ENCODE data around the gene TMEM200B.

Gene TMEM200B

DNA sequence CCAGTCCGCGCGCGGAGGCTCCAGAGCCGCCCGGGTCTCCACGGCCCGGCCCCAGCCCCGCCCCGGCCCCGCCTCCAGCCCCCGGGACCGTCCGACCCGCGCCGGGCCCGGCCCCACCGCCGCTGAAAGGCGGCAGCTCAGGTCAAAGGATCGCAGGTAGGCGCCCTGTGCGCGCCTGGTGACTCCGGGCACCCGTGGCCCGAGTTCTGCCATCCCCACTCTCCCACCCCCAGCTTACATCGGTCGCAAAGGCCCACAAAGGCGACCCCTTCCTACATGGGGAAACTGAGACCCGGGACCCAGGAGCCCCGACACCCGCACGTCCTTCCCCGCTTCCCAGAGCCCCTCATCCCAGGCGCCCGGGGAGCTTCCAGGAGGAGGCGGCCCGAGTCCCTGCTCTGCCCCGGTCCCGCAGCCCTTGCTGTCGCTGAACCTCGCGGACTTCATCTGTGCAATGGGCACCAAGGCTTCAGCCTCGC is at the start of gene TMEM200B:
Gene TMEM200B, minus strand, starts transcription at position 17 of the 479 bp plus-strand sequence. CDS start 2,075 bp downstream, outside the sequence.
- H2AFZ ChIP-seq (ENCODE audit: low read length), result peak within 1 kb of the TSS; percentile 82
- H3K4me3 ChIP-seq (ENCODE audit: low read length), result peak within 1 kb of the TSS; percentile 64
- no peak within 1 kb of the TSS for H3K27ac ChIP-seq (ENCODE audit: low read length)
- TF ChIP-seq, protein P1, sequence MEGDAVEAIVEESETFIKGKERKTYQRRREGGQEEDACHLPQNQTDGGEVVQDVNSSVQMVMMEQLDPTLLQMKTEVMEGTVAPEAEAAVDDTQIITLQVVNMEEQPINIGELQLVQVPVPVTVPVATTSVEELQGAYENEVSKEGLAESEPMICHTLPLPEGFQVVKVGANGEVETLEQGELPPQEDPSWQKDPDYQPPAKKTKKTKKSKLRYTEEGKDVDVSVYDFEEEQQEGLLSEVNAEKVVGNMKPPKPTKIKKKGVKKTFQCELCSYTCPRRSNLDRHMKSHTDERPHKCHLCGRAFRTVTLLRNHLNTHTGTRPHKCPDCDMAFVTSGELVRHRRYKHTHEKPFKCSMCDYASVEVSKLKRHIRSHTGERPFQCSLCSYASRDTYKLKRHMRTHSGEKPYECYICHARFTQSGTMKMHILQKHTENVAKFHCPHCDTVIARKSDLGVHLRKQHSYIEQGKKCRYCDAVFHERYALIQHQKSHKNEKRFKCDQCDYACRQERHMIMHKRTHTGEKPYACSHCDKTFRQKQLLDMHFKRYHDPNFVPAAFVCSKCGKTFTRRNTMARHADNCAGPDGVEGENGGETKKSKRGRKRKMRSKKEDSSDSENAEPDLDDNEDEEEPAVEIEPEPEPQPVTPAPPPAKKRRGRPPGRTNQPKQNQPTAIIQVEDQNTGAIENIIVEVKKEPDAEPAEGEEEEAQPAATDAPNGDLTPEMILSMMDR (IDR thresholded peaks at IDR 0.05; ENCODE audit: low read length), result no peak
- TF ChIP-seq EZH2phosphoT487 (IDR thresholded peaks at IDR 0.05; ENCODE audit: low read length), result no peak
- TF ChIP-seq EZH2 (optimal IDR thresholded peaks at IDR 0.05; ENCODE audit: low read depth, low read length), result no peak
- H3K9me2 ChIP-seq (replicated peaks; ENCODE audit: insufficient read depth, low read length), result no peaks in the 10 kb centered on the region
- H3F3A ChIP-seq (ENCODE audit: insufficient read depth, low read length), result no peaks in the 10 kb centered on the region
- H3K36me3 ChIP-seq (replicated peaks; ENCODE audit: insufficient read depth, low read length), result no peaks in the 10 kb centered on the region
- H4K20me1 ChIP-seq (ENCODE audit: insufficient read depth, low read length), result no peaks in the 10 kb centered on the region
- DNase-seq, result no peak
- H3K79me2 ChIP-seq (ENCODE audit: low read length), result no peaks in the 10 kb centered on the region
- H3K4me2 ChIP-seq (ENCODE audit: low read depth, low read length), result peak within 1 kb of the TSS; percentile 94
- H3K27me3 ChIP-seq (replicated peaks; ENCODE audit: insufficient read depth, low read length), result peaks cover 31% of the 10 kb centered on the region
- no peaks in the 10 kb centered on the region for H3K4me1 ChIP-seq (ENCODE audit: low read length)
- H3K9me3 ChIP-seq (replicated peaks; ENCODE audit: insufficient read depth, low read length), result no peaks in the 10 kb centered on the region
- no peak within 1 kb of the TSS; the same call in 1 of the 2 replicates for H3K9ac ChIP-seq (ENCODE audit: low read length)

DNA sequence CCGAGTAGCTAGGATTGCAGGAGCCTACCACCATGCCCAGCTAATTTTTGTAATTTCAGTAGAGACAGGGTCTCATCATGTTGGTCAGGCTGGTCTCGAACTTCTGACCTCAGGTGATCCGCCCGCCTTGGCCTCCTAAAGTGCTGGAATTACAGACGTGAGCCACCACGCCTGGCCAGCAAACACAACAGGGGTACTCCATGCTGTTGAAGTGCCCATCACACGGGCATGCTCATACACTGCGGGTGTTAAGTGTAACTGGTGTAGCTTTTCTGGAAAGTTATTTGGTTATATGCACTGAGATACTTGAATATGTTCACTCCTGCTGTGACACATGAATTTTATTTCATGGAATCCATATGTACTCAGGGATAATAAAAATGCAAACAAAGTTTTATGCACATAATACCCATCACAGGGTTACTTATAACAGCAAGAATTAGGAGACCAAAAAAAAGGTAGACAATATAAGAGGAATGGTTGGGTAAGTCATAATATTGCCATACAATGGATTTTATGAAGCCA is 48.8 kb upstream of the TMEM200B start:
- no peak for DNase-seq
- Histone ChIP-seq H3K27me3 (replicated peaks; ENCODE audit: insufficient read depth, low read length) (no peaks in the 10 kb centered on the region), H3K4me3 (ENCODE audit: low read length) (no peak overlapping the region), H4K20me1 (ENCODE audit: insufficient read depth, low read length) (peaks cover 79% of the 10 kb centered on the region), H2AFZ (ENCODE audit: low read length) (no peak overlapping the region), H3K9me3 (replicated peaks; ENCODE audit: insufficient read depth, low read length) (no peaks in the 10 kb centered on the region), H3K79me2 (ENCODE audit: low read length) (peaks cover 99% of the 10 kb centered on the region), H3K27ac (ENCODE audit: low read length) (no peak overlapping the region), H3F3A (ENCODE audit: insufficient read depth, low read length) (0 out of 2 replicates have a peak, but pooled peaks cover 7% of the 10 kb centered on the region), H3K9me2 (replicated peaks; ENCODE audit: insufficient read depth, low read length) (no peaks in the 10 kb centered on the region), H3K4me2 (ENCODE audit: low read depth, low read length) (no peak overlapping the region), H3K4me1 (ENCODE audit: low read length) (no peaks in the 10 kb centered on the region; the same call in 1 of the 2 replicates), H3K9ac (ENCODE audit: low read length) (no peak overlapping the region), H3K36me3 (replicated peaks; ENCODE audit: insufficient read depth, low read length) (peaks cover 1% of the 10 kb centered on the region; the same call in 1 of the 2 replicates)
- TF ChIP-seq, protein P1 (IDR thresholded peaks at IDR 0.05; ENCODE audit: low read length), result no peak
- TF ChIP-seq EZH2 (optimal IDR thresholded peaks at IDR 0.05; ENCODE audit: low read depth, low read length) (no peak), EZH2phosphoT487 (IDR thresholded peaks at IDR 0.05; ENCODE audit: low read length) (no peak)

DNA sequence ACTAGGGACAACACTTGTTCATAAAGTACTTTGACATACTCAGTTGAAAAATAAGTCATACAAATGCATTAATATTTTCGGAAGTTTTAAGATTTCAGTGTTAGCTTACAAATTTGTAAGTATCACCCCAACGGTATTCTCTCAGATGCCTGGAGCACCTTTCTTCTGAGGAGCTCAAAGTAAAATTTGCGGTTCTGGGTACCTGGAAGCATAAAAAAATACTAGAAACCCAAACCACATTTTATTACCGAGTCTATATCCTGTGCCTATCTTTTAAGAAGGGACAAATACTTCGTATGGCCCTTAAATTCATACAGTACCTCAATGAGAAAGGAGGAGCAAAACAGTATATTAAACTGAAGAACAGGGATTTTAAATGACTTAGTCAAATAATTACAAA is 47.8 kb upstream of the TMEM200B start:
- no peak for DNase-seq
- Histone ChIP-seq H4K20me1 (ENCODE audit: insufficient read depth, low read length) (peaks cover 71% of the 10 kb centered on the region), H3K79me2 (ENCODE audit: low read length) (peaks cover 99% of the 10 kb centered on the region), H3K9ac (ENCODE audit: low read length) (no peak overlapping the region), H3K4me1 (ENCODE audit: low read length) (no peaks in the 10 kb centered on the region; the same call in 1 of the 2 replicates), H3F3A (ENCODE audit: insufficient read depth, low read length) (0 out of 2 replicates have a peak, but pooled peaks cover 7% of the 10 kb centered on the region), H3K9me2 (replicated peaks; ENCODE audit: insufficient read depth, low read length) (no peaks in the 10 kb centered on the region), H3K27me3 (replicated peaks; ENCODE audit: insufficient read depth, low read length) (no peaks in the 10 kb centered on the region), H2AFZ (ENCODE audit: low read length) (no peak overlapping the region), H3K4me3 (ENCODE audit: low read length) (no peak overlapping the region), H3K27ac (ENCODE audit: low read length) (no peak overlapping the region), H3K4me2 (ENCODE audit: low read depth, low read length) (no peak overlapping the region), H3K9me3 (replicated peaks; ENCODE audit: insufficient read depth, low read length) (no peaks in the 10 kb centered on the region), H3K36me3 (replicated peaks; ENCODE audit: insufficient read depth, low read length) (peaks cover 4% of the 10 kb centered on the region; the same call in 1 of the 2 replicates)
- TF ChIP-seq, protein P1 (IDR thresholded peaks at IDR 0.05; ENCODE audit: low read length), result no peak
- TF ChIP-seq EZH2phosphoT487 (IDR thresholded peaks at IDR 0.05; ENCODE audit: low read length) (no peak), EZH2 (optimal IDR thresholded peaks at IDR 0.05; ENCODE audit: low read depth, low read length) (no peak)
